SK-N-SH treated with all-trans-retinoic acid at 6 μM for 48 hours (cell line): ENCODE measurements around the gene GID8.

Experiments
- ESRRG ChIP-seq: fragments of 250-450 bp; sonication (Bioruptor Pico); IDR thresholded peaks from 2 replicates; pipeline ENCODE4 v1.6.1; 2021; ENCODE audit warnings: mild to moderate bottlenecking
- ZNF8 ChIP-seq: fragments of 450-650 bp; formaldehyde crosslinking; IDR thresholded peaks from 2 replicates; pipeline ENCODE4 v1.5.0; 2020; ENCODE audit warnings: mild to moderate bottlenecking, moderate library complexity

- TF ChIP-seq ZNF8 (CRISPR knock-in tag) (no peak), ESRRG (no peak)
Observed at GRCh38 chr20:62976886-62977285, 38.9 kb downstream of the GID8 start.
